GM12878 (cell line): ENCODE measurements around the gene NOTCH3. TPM values are rescaled to one million over a fixed set of nuclear protein-coding genes. Genes with fewer than 3 reads are reported as not detected.

ENCODE experiments used
- DPF2 ChIP-seq: fragments of 450-650 bp; IDR thresholded peaks from 2 replicates; pipeline ENCODE4 v1.6.1; 2017; ENCODE audit warnings: mild to moderate bottlenecking
- FOXM1 ChIP-seq: IDR thresholded peaks from 2 replicates; pipeline ENCODE4 v1.6.1; 2012; ENCODE audit warnings: low read depth, mild to moderate bottlenecking, inconsistent platforms, low read length, moderate library complexity
- MTA2 ChIP-seq: fragments of 450-650 bp; IDR thresholded peaks from 2 replicates; pipeline ENCODE4 v1.6.1; 2016; ENCODE audit warnings: low read depth, mild to moderate bottlenecking, moderate library complexity
- MXI1 ChIP-seq: fragments of 150-350 bp; IDR thresholded peaks from 2 replicates; pipeline ENCODE4 v1.6.1; 2011; ENCODE audit warnings: low read depth, mild to moderate bottlenecking, inconsistent platforms, low read length, improper control_type of control experiment
- NKRF ChIP-seq: fragments of 450-650 bp; conservative IDR thresholded peaks from 2 replicates; pipeline ENCODE4 v1.6.1; 2017; ENCODE audit warnings: mild to moderate bottlenecking, moderate library complexity
- PML ChIP-seq: IDR thresholded peaks from 2 replicates; pipeline ENCODE4 v1.6.1; 2012; ENCODE audit warnings: low read length, inconsistent platforms
- RELB ChIP-seq: fragments of 450-650 bp; IDR thresholded peaks from 2 replicates; pipeline ENCODE4 v1.6.1; 2017; ENCODE audit warnings: low read depth, mild to moderate bottlenecking, moderate library complexity
- SKIL ChIP-seq: fragments of 450-650 bp; IDR thresholded peaks from 2 replicates; pipeline ENCODE4 v1.6.1; 2017; ENCODE audit warnings: mild to moderate bottlenecking, low read depth, inconsistent platforms; ENCODE audit not compliant: poor library complexity, severe bottlenecking
- SMAD5 ChIP-seq: IDR thresholded peaks from 2 replicates; pipeline ENCODE4 v1.6.1; 2016; ENCODE audit warnings: antibody characterized with exemption, low read depth
- USF1 ChIP-seq: IDR thresholded peaks from 2 replicates; pipeline ENCODE4 v1.6.1; 2011; ENCODE audit warnings: borderline replicate concordance, low read depth, mild to moderate bottlenecking, moderate library complexity, mixed read lengths, low read length; ENCODE audit not compliant: insufficient read depth; ENCODE audit errors: extremely low read length
- ZBTB11 ChIP-seq: fragments of 450-650 bp; formaldehyde crosslinking; IDR thresholded peaks from 2 replicates; pipeline ENCODE4 v1.5.0; 2022; ENCODE audit warnings: mild to moderate bottlenecking, missing genetic modification characterization
- polyA plus RNA-seq, 11 experiments: library from polyadenylated mRNA; depleted of rRNA in 4 of 11; unstranded in 6 of 11; stranded (reverse) in 5 of 11; fragments of >200 nt; fragmentation: Nextera tagmentation in 4 of 11; fragmentation: Illumina TruSeq in 1 of 11; extraction: Ambion mirVana in 4 of 11; extraction: Trizol in 1 of 11; gene quantifications; 1 replicate in 1 of 11; 2 replicates in 10 of 11; pipeline versions ENCODE4 v1.2.1 to v1.2.3, GENCODE V29; 2011 to 2016; ENCODE audit warnings: inconsistent platforms in 2 of 11, missing spikeins in 2 of 11, low read depth in 1 of 11
- total RNA-seq, 4 experiments: library from RNA; depleted of rRNA in 3 of 4; stranded (reverse); fragments of >200 nt in 3 of 4; fragmentation: Illumina TruSeq in 1 of 4; extraction: Trizol in 1 of 4; gene quantifications; 2 replicates each; pipeline versions ENCODE4 v1.2.1 to v1.2.3, GENCODE V29; 2013 to 2021

Gene NOTCH3
- total and polyA plus RNA-seq, 10 of the 15 experiments (the other 5 are each of a cell fraction or from before 2014, with no cell fraction given), result 0.01 to 0.42 (median 0.10) TPM; not detected in 5

GRCh38 chr19:15238639-15239155, 37.9 kb upstream of the NOTCH3 start (continued):
- TF ChIP-seq MTA2, result no peak
- TF ChIP-seq PML, result no peak
- TF ChIP-seq ZBTB11 (CRISPR knock-in tag), result no peak
- no peak for TF ChIP-seq FOXM1
- TF ChIP-seq NKRF, result no peak
- TF ChIP-seq DPF2, result no peak
- no peak for TF ChIP-seq RELB
- TF ChIP-seq MXI1, result no peak
- TF ChIP-seq SMAD5, result no peak
- no peak for TF ChIP-seq SKIL
- TF ChIP-seq USF1, result no peak
- TF ChIP-seq, all 136 proteins: peak for 0
